Panc1 (cell line): Measurements from ENCODE around the gene MYO1H. TPM values are rescaled to one million over a fixed set of nuclear protein-coding genes. Genes with fewer than 3 reads are reported as not detected.
"Not testable (repeated sequence)": the region's sequence is repeated elsewhere in the genome, so short reads cannot be mapped to it uniquely, and the experiment has no call there.

ENCODE experiments used
- ATAC-seq: fragments of 200-7000 bp; cut with Tn5 transposase; 2 replicates; pipeline ENCODE4 v1.9.1; 2020; ENCODE audit warnings: mild to moderate bottlenecking, moderate library complexity
- BruUV-seq: library from RNA; stranded (reverse); fragments of 400-500 nt; replicated peaks from 2 replicates; lab custom pipeline; 2021; lab: Mats Ljungman, UMichigan
- CTCF ChIA-PET: fragments of 300-600 bp; sonication (Branson Sonifier 250); formaldehyde crosslinking; loops from one replicate; lab custom pipeline; 2022; ENCODE audit warnings: antibody characterized with exemption; lab: Charles Lee
- POLR2A ChIA-PET: fragments of 300-600 bp; sonication (Branson Sonifier 250); formaldehyde crosslinking; loops from one replicate; lab custom pipeline; 2022; ENCODE audit warnings: antibody characterized with exemption; lab: Charles Lee
- DNase-seq: peaks from one replicate; pipeline ENCODE4 v3.0.0-alpha.2; 2010; ENCODE audit warnings: low read depth, low spot score
- H3K27ac ChIP-seq: 2 replicates; pipeline ENCODE4 v1.5.1; 2011; ENCODE audit warnings: mild to moderate bottlenecking, low read length, inconsistent platforms
- H3K27me3 ChIP-seq: fragments of 200-500 bp; sonication (Bioruptor generic); 2 replicates; pipeline ENCODE4 v1.6.0; 2014; ENCODE audit warnings: low read length, inconsistent platforms; ENCODE audit not compliant: control insufficient read depth, insufficient read depth
- H3K36me3 ChIP-seq: fragments of 200-500 bp; sonication (Bioruptor generic); 2 replicates; pipeline ENCODE4 v1.5.1; 2014; ENCODE audit warnings: inconsistent platforms, mild to moderate bottlenecking, low read length, moderate library complexity; ENCODE audit not compliant: control insufficient read depth, insufficient read depth
- H3K4me1 ChIP-seq: 2 replicates; pipeline ENCODE4 v1.5.1; 2011; ENCODE audit warnings: inconsistent platforms, mild to moderate bottlenecking, low read length, moderate library complexity; ENCODE audit not compliant: control insufficient read depth, insufficient read depth
- H3K4me3 ChIP-seq, 2 experiments: 2 replicates each; pipeline ENCODE4 v1.5.1; 2011 to 2012; ENCODE audit warnings: low read depth in 2 of 2, low read length in 2 of 2, mild to moderate bottlenecking in 2 of 2, inconsistent platforms in 1 of 2, moderate library complexity in 1 of 2
- H3K9me3 ChIP-seq: fragments of 200-500 bp; sonication (Bioruptor generic); 2 replicates; pipeline ENCODE4 v1.5.1; 2014; ENCODE audit warnings: low read depth, mild to moderate bottlenecking, inconsistent platforms, low read length, moderate library complexity; ENCODE audit not compliant: control insufficient read depth, insufficient read depth
- POLR2AphosphoS5 ChIP-seq: IDR thresholded peaks from 2 replicates; pipeline ENCODE4 v1.6.1; 2012; ENCODE audit warnings: mild to moderate bottlenecking, low read depth, low read length, moderate library complexity
- SIN3A ChIP-seq: IDR thresholded peaks from 2 replicates; pipeline ENCODE4 v1.6.1; 2012; ENCODE audit warnings: low read depth, mild to moderate bottlenecking, low read length, moderate library complexity, borderline replicate concordance; ENCODE audit not compliant: insufficient read depth
- TCF7L2 ChIP-seq: IDR thresholded peaks from 2 replicates; pipeline ENCODE4 v1.6.1; 2011; ENCODE audit warnings: mild to moderate bottlenecking, low read depth, low read length, inconsistent platforms
- in situ Hi-C: cut with HindIII; loops from 2 replicates; pipeline ENCODE4 v1.10.0; 2016; ENCODE audit warnings: low sequenced_read_pairs, low pct_unique_long_range_greater_than_20kb
- intact Hi-C: fragments of 100-400 bp; cut with micrococcal nuclease; formaldehyde crosslinking; loops from one replicate; pipeline ENCODE4 v1.10.0; 2022; ENCODE audit not compliant: unreplicated experiment
- total RNA-seq: library from RNA; stranded (reverse); gene quantifications from one replicate; pipeline ENCODE4 v1.2.1, GENCODE V29; 2021; ENCODE audit not compliant: unreplicated experiment
- TF ChIP-seq, protein P1 (sequence below), 2 experiments: IDR thresholded peaks; 2 replicates each; pipeline ENCODE4 v1.6.1; 2011 to 2012; ENCODE audit warnings: low read depth in 2 of 2, control low read depth in 1 of 2, low read length in 1 of 2, mild to moderate bottlenecking in 1 of 2, moderate library complexity in 1 of 2; ENCODE audit not compliant: insufficient read depth in 1 of 2
- TF ChIP-seq, protein P2 (sequence below): fragments of 450-650 bp; IDR thresholded peaks from 2 replicates; pipeline ENCODE4 v1.5.1; 2017; ENCODE audit warnings: mild to moderate bottlenecking

The MYO1H gene
- total RNA-seq, 1 experiment from 2014 or later = not detected

DNA sequence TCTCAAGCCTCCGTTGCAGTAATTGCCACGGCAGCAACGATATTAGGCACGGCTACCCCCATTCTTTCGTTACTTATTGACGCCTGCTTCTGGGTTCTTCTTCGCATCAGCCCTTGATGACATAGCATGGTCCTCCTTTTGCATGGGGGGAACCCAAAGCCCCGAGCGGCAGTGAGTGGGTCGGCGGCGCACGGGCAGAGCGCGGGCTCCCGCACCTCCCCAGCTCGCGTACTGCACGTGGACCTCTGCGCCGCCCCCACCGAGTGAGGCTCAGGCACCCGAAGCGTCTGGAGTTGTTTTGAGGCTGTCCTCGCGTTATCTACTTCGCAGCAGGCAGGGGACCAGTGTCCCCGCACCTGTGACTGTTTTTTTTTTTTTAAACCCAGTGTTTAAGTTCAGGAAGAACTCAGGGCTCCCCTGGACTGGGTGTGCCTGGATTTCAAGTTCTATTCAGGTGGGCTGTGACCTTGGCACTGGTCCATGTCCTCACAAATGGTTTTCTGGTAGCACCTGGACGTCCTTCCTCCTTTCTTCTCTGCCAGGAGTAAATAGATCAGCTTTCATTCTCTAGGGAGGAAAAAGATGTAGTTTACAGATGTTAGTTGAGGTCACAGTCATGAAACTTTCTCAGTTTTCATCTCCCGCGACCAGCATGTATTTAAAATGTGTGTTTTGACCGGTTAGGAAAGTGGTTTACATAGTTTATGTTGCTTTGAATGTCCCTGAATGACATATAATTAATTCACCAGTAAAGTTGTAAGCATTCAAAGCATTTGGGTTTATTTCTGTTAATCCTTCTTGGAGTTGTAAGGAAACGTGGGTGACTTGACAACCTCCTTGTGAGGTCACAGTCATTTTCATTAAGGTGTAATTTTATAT lies 37.2 kb upstream of the MYO1H start:
- DNase-seq = no peak
- ATAC-seq = peak; percentile 44; the same call in 1 of the 2 replicates
- Histone ChIP-seq H3K4me3 (peak overlapping the region; percentile 37 to 43), H3K27me3 (peaks cover 25% of the 10 kb centered on the region), H3K9me3 (no peaks in the 10 kb centered on the region), H3K4me1 (peaks cover 11% of the 10 kb centered on the region), H3K27ac (no peak overlapping the region), H3K36me3 (no peaks in the 10 kb centered on the region)
- CTCF ChIA-PET = no interaction called here
- in situ Hi-C loops (no loop called here), intact Hi-C loops (no loop called here)
- TF ChIP-seq SIN3A (no peak), POLR2AphosphoS5 (no peak), TCF7L2 (no peak)
- TF ChIP-seq, protein P1, sequence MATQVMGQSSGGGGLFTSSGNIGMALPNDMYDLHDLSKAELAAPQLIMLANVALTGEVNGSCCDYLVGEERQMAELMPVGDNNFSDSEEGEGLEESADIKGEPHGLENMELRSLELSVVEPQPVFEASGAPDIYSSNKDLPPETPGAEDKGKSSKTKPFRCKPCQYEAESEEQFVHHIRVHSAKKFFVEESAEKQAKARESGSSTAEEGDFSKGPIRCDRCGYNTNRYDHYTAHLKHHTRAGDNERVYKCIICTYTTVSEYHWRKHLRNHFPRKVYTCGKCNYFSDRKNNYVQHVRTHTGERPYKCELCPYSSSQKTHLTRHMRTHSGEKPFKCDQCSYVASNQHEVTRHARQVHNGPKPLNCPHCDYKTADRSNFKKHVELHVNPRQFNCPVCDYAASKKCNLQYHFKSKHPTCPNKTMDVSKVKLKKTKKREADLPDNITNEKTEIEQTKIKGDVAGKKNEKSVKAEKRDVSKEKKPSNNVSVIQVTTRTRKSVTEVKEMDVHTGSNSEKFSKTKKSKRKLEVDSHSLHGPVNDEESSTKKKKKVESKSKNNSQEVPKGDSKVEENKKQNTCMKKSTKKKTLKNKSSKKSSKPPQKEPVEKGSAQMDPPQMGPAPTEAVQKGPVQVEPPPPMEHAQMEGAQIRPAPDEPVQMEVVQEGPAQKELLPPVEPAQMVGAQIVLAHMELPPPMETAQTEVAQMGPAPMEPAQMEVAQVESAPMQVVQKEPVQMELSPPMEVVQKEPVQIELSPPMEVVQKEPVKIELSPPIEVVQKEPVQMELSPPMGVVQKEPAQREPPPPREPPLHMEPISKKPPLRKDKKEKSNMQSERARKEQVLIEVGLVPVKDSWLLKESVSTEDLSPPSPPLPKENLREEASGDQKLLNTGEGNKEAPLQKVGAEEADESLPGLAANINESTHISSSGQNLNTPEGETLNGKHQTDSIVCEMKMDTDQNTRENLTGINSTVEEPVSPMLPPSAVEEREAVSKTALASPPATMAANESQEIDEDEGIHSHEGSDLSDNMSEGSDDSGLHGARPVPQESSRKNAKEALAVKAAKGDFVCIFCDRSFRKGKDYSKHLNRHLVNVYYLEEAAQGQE (IDR thresholded peaks at IDR 0.05; ENCODE audit: insufficient read depth in 1 of 2, low read depth in 2 of 2, low read length in 1 of 2) = no peak
- TF ChIP-seq, protein P2, sequence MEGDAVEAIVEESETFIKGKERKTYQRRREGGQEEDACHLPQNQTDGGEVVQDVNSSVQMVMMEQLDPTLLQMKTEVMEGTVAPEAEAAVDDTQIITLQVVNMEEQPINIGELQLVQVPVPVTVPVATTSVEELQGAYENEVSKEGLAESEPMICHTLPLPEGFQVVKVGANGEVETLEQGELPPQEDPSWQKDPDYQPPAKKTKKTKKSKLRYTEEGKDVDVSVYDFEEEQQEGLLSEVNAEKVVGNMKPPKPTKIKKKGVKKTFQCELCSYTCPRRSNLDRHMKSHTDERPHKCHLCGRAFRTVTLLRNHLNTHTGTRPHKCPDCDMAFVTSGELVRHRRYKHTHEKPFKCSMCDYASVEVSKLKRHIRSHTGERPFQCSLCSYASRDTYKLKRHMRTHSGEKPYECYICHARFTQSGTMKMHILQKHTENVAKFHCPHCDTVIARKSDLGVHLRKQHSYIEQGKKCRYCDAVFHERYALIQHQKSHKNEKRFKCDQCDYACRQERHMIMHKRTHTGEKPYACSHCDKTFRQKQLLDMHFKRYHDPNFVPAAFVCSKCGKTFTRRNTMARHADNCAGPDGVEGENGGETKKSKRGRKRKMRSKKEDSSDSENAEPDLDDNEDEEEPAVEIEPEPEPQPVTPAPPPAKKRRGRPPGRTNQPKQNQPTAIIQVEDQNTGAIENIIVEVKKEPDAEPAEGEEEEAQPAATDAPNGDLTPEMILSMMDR = no peak
- POLR2A ChIA-PET = no interaction called here
- BruUV-seq = no TSS peak

DNA sequence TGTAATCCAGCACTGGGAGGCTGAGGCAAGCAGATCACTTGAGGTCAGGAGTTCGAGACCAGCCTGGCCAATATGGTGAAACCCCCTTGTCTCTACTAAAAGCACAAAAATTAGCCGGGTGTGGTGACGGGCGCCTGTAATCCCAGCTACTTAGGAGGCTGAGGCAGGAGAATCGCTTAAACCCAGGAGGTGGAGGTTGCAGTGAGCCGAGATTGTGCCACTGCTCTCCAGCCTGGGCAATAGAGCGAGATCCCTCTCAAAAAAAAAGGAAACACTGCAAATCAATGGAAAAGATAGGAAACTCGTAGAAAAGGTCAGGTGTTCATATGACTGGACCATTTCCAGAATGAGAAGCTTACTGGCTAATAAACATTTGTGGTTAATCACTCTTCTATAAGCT lies 26.4 kb upstream of the MYO1H start:
- CTCF ChIA-PET, H3K9me3 ChIP-seq, POLR2A ChIA-PET, H3K36me3 ChIP-seq, H3K27ac ChIP-seq, ATAC-seq, BruUV-seq, in situ Hi-C loops, H3K4me3 ChIP-seq, H3K27me3 ChIP-seq, intact Hi-C loops, DNase-seq, H3K4me1 ChIP-seq: not testable (repeated sequence)

DNA sequence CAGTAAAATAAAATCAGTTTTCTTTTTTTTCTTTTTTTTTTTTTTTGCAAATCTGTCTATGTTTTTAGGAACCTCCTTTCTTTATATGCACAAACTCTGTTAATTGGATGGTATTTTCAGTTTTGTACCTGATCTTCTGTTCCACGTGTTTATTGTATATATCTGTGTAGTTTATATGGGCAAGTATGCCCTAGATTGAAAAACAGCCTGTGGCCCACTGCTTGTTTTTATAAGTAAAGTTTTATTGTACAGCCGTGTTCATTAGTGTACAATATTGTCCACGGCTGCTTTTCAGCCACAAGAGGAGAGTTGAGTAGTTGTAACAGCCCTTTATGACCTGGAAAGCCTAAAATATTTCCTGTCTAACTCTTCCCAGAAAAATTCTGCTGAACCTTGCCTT lies 18.7 kb upstream of the MYO1H start:
- ChIA-PET POLR2A (no interaction called here), CTCF (no interaction called here)
- H3K4me1 ChIP-seq = no peaks in the 10 kb centered on the region
- no peaks in the 10 kb centered on the region; the same call in 1 of the 2 replicates for H3K27me3 ChIP-seq
- BruUV-seq = no TSS peak
- in situ Hi-C loops (no loop called here), intact Hi-C loops (no loop called here)
- H3K4me3 ChIP-seq = no peak overlapping the region
- ATAC-seq = no peak
- TF ChIP-seq, protein P1 (IDR thresholded peaks at IDR 0.05; ENCODE audit: insufficient read depth in 1 of 2, low read depth in 2 of 2, low read length in 1 of 2) = no peak
- no peak for TF ChIP-seq POLR2AphosphoS5
- no peak for TF ChIP-seq SIN3A
- TF ChIP-seq, protein P2 = no peak
- TF ChIP-seq TCF7L2 = no peak
- H3K27ac ChIP-seq = no peak overlapping the region
- no peaks in the 10 kb centered on the region for H3K36me3 ChIP-seq
- no peaks in the 10 kb centered on the region for H3K9me3 ChIP-seq
- DNase-seq = no peak
